ENCODE measurements around the gene EMILIN2.
"Not testable (repeated sequence)": the region's sequence is repeated elsewhere in the genome, so short reads cannot be mapped to it uniquely, and the experiment has no call there.

EMILIN2 gene

DNA sequence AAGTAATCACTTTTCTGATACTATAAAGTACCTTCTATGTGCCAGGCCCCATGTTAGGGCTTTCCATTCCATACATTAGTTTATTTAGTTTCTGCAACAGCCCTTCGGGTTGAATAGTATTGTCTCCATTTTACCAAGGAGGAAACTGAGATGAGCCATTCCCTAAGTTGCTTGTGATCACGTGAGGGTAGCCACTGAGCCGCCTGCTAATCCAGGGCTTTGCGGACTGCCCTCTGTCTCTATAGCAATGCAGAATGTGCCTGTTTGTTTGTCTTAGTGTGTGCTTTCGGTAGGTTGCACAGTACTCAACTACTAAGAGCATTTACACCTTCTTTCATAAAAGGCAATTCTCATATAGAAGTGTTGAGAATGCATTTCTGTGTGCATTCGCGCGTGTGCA is 5.0 kb downstream of the EMILIN2 start:
- peaks cover 45% of the 10 kb centered on the region for H3K27me3 ChIP-seq (ENCODE audit: insufficient read depth, low read length)

DNA sequence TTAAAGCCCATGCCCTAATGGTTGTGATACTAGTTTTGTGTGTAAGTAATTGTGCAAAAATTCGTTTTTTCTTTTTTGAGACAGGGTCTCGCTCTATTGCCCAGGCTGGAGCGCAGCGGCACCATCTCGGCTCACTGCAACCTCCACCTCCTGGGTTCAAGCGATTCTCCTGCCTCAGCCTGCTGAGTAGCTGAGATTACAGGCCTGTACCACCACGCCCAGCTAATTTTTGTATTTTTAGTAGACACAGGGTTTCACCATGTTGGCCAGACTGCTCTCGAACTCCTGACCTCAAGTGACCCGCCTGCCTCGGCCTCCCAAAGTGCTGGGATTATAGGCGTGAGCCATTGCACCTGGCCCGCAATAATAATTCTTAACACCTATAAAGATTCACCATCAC is 5.7 kb downstream of the EMILIN2 start:
- peaks cover 38% of the 10 kb centered on the region for H3K27me3 ChIP-seq (ENCODE audit: insufficient read depth, low read length)
- not testable (repeated sequence) for H2AFZ ChIP-seq (ENCODE audit: low read depth, low read length); H3K4me3 ChIP-seq (ENCODE audit: low read length); H3K4me1 ChIP-seq (ENCODE audit: insufficient read depth, low read length); H3K36me3 ChIP-seq (ENCODE audit: insufficient read depth, low read length); H3K9me3 ChIP-seq (ENCODE audit: low read length)

More for the DNA sequence above, 5.0 kb downstream of the EMILIN2 start:
- H3K4me3 ChIP-seq (ENCODE audit: low read length) = no peak overlapping the region
- no peaks in the 10 kb centered on the region for H3K9me3 ChIP-seq (ENCODE audit: low read length)
- peaks cover 5% of the 10 kb centered on the region for H3K4me1 ChIP-seq (ENCODE audit: insufficient read depth, low read length)
- H3K36me3 ChIP-seq (ENCODE audit: insufficient read depth, low read length) = no peaks in the 10 kb centered on the region
- H2AFZ ChIP-seq (ENCODE audit: low read depth, low read length) = no peak overlapping the region

DNA sequence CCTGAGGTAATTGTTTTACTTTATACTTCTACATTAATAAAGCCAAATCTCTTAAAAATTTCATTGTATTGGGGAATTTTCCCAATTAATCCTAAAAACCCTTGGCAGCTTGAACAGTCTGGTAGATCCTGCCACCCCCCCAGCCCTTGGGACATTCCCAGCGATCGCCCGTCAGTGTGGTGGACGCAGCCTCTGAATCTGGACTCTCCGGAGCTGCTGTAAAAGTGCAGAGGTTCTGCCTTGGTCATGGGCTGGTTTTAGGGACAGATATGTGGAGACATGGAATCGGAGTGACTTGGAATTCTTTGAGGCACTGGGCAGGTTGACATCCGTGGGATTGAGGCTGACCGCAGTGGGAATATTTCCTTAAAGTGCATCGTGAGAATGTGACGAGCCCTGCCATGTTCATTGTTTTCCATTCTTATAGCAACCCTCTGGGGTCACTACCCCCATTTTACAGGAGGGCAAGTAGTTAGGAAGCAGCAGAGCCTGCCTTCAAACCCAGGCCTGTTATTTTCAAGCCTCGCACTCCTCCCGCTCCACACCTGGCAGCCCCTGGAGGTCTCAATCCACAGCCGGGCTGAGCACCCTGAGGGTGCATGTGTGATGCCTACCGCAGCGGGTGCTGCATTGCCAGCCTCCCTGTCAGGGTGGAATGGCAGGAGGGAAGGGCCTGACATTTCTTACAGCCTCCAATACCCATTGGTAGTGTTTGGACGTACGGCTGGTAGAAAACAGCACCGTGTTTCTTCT is 6.5 kb downstream of the EMILIN2 start:
- Histone ChIP-seq H3K4me3 (ENCODE audit: low read length) (no peak overlapping the region), H3K27me3 (ENCODE audit: insufficient read depth, low read length) (peaks cover 30% of the 10 kb centered on the region), H3K4me1 (ENCODE audit: insufficient read depth, low read length) (no peaks in the 10 kb centered on the region), H2AFZ (ENCODE audit: low read depth, low read length) (no peak overlapping the region), H3K9me3 (ENCODE audit: low read length) (no peaks in the 10 kb centered on the region), H3K36me3 (ENCODE audit: insufficient read depth, low read length) (no peaks in the 10 kb centered on the region)

DNA sequence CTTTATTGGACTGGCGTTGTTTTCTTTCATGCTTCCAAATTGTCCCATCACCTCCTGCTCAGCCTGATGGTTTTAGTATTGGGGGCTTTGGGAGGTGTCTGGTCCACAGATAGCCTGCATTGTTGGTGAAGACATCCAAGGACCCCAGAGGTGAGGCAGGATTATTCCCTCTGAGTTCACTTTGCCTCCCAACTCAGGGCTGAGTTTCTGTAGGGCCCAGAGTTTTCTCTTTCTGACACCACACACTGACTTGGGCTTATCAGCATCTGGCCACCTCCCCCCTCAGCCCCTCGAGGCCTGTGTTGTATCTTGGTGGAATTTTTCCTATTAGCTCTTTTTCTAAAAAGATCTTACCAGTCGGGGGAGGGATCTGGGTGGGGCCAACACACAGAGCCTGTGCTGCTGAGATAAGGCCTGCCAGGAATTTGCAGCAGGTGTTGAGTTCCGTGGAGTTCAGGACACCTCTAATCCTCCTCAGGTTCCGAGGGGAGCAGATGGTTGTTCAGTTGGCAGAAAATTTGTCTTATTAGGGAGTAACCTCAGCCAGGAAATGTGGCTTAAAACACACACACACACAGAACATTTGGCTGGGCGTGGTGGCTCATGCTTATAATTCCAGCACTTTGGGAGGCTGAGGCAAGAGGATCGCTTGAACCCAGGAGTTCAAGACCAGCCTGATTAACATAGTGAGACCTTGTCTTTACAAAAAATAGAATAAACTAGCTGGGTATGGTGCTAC is 7.3 kb downstream of the EMILIN2 start:
- Histone ChIP-seq H3K36me3 (ENCODE audit: insufficient read depth, low read length) (no peaks in the 10 kb centered on the region), H3K27me3 (ENCODE audit: insufficient read depth, low read length) (peaks cover 23% of the 10 kb centered on the region), H3K4me3 (ENCODE audit: low read length) (no peak overlapping the region), H3K9me3 (ENCODE audit: low read length) (no peaks in the 10 kb centered on the region), H2AFZ (ENCODE audit: low read depth, low read length) (no peak overlapping the region), H3K4me1 (ENCODE audit: insufficient read depth, low read length) (no peaks in the 10 kb centered on the region)

DNA sequence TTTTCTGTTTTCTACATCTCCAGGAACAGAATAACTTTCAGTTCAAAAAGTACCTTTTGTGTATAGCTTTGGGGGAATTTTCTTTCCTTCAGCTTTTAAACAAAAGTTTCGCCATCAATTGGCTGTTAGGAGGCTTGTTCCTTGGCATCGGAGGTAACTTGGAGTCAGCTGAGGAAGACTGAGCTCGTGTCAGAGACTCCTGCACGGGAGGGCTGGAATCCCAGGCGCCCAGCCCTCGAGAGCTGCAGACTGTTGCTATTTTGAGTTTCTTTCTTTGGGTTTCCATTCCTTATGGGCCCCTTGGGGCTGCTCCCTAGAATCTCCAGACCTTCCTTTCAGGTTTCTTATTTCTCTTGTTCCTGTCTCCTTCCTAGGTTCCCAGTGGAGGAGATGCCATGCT is 8.1 kb downstream of the EMILIN2 start:
- Histone ChIP-seq H3K4me3 (ENCODE audit: low read length) (no peak overlapping the region), H3K9me3 (ENCODE audit: low read length) (no peaks in the 10 kb centered on the region), H3K36me3 (ENCODE audit: insufficient read depth, low read length) (no peaks in the 10 kb centered on the region), H3K27me3 (ENCODE audit: insufficient read depth, low read length) (peaks cover 17% of the 10 kb centered on the region), H3K4me1 (ENCODE audit: insufficient read depth, low read length) (no peaks in the 10 kb centered on the region), H2AFZ (ENCODE audit: low read depth, low read length) (no peak overlapping the region)

DNA sequence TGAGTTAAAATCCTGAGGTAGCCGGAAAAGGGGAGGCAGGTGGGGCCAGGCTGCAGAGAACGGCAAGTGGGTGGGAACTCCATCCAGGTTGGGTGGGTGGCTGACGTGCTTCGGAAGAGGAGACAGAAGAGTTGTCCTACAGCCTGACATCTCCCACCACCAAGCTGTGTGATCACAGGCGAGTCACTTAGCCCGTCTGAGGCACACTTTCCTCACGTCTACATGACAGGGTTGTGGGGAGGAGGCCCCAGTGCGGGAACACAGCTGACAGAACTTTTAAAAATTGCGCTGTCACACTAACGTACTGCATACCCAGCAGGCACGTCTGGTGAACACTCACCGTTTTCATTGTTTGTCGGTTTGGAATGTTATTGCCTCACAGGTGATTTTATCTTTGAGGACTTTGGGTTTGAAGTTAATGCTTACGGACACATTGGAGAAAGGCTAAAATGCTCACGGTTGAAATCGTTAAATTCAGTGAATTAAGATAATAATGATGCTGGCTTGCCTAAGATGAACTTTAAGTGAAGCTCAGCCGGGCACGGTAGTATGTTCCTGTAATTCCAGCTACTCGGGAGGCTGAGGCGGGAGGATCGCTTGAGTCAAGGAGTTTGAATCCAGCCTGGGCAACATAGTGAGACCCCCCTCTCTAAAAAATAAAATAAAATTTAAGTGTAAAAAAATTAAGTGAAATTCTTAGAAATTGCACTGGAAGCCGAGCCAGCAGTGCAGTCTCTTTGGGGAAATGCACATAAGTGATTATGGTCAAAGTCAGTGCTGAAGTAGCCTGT is 8.9 kb downstream of the EMILIN2 start:
- H2AFZ ChIP-seq (ENCODE audit: low read depth, low read length) = no peak overlapping the region
- peaks cover 14% of the 10 kb centered on the region for H3K27me3 ChIP-seq (ENCODE audit: insufficient read depth, low read length)
- H3K4me1 ChIP-seq (ENCODE audit: insufficient read depth, low read length) = no peaks in the 10 kb centered on the region
- no peaks in the 10 kb centered on the region for H3K9me3 ChIP-seq (ENCODE audit: low read length)
- no peak overlapping the region for H3K4me3 ChIP-seq (ENCODE audit: low read length)
- no peaks in the 10 kb centered on the region for H3K36me3 ChIP-seq (ENCODE audit: insufficient read depth, low read length)

DNA sequence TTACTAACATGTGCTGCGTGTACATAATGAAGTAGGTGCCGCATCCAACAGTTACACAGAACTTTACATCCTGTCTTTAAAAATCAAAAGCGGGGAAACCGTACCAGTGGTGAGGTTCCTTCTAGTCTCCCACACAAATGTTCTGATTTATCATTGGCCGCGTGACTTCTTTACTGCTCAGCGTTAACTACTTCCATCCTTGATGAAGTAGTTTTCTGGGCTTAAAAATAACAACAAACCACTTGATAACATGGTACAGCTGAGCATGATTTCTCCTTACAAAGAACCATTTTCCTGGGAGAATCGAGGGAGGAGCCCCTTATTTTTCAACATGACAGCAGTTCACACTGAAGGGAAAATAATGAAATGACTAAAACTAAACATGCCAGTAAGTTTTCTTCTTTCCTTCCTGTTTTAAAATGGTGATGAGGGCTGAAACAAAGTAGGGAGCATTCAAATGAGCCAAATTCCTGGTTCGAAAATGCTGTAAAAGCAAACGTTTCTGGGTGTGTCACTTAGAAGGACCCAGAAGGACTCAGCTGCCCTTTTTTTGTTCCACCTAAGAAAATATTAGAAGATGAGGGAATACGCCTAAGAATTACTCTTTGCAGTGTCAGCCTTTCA is 9.9 kb downstream of the EMILIN2 start:
- Histone ChIP-seq H3K4me3 (ENCODE audit: low read length) (no peak overlapping the region), H3K27me3 (ENCODE audit: insufficient read depth, low read length) (peaks cover 10% of the 10 kb centered on the region), H3K36me3 (ENCODE audit: insufficient read depth, low read length) (no peaks in the 10 kb centered on the region), H2AFZ (ENCODE audit: low read depth, low read length) (no peak overlapping the region), H3K4me1 (ENCODE audit: insufficient read depth, low read length) (no peaks in the 10 kb centered on the region), H3K9me3 (ENCODE audit: low read length) (no peaks in the 10 kb centered on the region)

DNA sequence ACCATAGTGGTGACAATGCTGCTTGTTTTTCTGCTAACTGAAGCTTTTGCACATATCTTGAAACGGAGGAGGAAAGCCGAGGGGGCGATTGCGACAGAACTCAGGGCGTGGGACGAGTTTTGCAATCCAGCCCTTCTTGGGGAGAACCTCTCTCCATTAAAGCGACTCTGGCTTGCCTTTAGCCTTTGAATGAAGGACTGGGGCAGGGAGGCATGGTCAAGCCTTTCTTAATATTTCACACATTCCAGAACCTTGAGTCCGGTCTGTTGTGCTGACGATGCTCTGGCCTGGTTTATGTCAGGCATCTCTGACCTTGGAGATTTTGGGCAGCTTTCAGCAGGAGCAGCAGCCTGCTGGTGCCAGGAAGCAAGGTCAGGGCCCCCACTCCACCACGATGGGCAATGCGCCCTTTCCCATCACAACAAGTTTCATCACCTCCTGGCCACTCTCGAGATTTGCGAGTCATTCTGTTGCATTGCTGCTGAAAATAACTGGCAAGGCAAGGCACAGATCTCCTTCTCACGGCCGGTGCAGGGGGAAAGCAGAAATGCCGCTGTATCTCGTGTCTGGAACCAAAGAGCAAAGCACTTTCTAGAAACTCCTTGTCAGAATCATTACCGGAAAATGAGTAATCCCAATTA is 10.8 kb downstream of the EMILIN2 start:
- Histone ChIP-seq H2AFZ (ENCODE audit: low read depth, low read length) (no peak overlapping the region), H3K9me3 (ENCODE audit: low read length) (no peaks in the 10 kb centered on the region), H3K36me3 (ENCODE audit: insufficient read depth, low read length) (no peaks in the 10 kb centered on the region), H3K4me1 (ENCODE audit: insufficient read depth, low read length) (no peaks in the 10 kb centered on the region), H3K27me3 (ENCODE audit: insufficient read depth, low read length) (peaks cover 6% of the 10 kb centered on the region), H3K4me3 (ENCODE audit: low read length) (no peak overlapping the region)

DNA sequence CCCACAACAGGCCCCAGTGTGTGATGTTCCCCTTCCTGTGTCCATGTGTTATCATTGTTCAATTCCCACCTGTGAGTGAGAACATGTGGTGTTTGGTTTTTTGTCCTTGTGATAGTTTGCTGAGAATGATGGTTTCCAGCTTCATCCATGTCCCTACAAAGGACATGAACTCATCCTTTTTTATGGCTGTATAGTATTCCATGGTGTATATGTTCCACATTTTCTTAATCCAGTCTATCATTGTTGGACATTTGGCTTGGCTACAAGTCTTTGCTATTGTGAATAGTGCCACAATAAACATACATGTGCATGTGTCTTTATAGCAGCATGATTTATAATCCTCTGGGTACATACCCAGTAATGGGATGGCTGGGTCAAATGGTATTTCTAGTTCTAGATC is 13.6 kb downstream of the EMILIN2 start:
- H3K4me1 ChIP-seq (ENCODE audit: insufficient read depth, low read length); H3K4me3 ChIP-seq (ENCODE audit: low read length): not testable (repeated sequence)

DNA sequence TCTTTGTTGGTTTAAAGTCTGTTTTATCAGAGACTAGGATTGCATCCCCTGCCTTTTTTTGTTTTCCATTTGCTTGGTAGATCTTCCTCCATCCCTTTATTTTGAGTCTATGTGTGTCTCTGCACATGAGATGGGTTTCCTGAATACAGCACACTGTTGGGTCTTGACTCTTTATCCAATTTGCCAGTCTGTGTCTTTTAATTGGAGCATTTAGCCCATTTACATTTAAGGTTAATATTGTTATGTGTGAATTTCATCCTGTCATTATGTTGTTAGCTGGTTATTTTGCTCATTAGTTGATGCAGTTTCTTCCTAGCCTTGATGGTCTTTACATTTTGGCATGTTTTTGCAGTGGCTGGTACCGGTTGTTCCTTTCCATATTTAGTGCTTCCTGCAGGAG is 17.2 kb downstream of the EMILIN2 start:
- not testable (repeated sequence) for H3K27me3 ChIP-seq (ENCODE audit: insufficient read depth, low read length); H3K9me3 ChIP-seq (ENCODE audit: low read length); H2AFZ ChIP-seq (ENCODE audit: low read depth, low read length); H3K4me1 ChIP-seq (ENCODE audit: insufficient read depth, low read length); H3K4me3 ChIP-seq (ENCODE audit: low read length); H3K36me3 ChIP-seq (ENCODE audit: insufficient read depth, low read length)

More for the DNA sequence above, 13.6 kb downstream of the EMILIN2 start:
- not testable (repeated sequence) for H3K27me3 ChIP-seq (ENCODE audit: insufficient read depth, low read length); H3K36me3 ChIP-seq (ENCODE audit: insufficient read depth, low read length); H2AFZ ChIP-seq (ENCODE audit: low read depth, low read length); H3K9me3 ChIP-seq (ENCODE audit: low read length)

DNA sequence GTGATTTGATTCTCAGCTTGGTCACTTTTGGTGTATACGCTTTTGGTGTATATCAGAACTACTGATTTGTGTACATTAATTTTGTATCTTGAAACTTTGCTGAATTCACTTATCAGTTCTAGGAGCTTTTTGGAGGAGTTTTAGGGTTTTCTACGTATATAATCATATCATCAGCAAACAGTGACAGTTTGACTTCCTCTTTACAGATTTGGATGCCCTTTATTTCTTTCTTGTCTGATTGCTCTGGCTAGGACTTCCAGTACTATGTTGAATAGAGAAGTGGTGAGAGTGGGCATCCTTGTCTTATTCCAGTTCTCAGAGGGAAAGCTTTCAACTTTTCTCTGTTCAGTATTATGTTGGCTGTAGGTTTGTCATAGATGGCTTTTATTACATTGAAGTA is 19.7 kb downstream of the EMILIN2 start:
- not testable (repeated sequence) for H3K36me3 ChIP-seq (ENCODE audit: insufficient read depth, low read length); H3K4me1 ChIP-seq (ENCODE audit: insufficient read depth, low read length); H3K9me3 ChIP-seq (ENCODE audit: low read length); H3K27me3 ChIP-seq (ENCODE audit: insufficient read depth, low read length); H3K4me3 ChIP-seq (ENCODE audit: low read length); H2AFZ ChIP-seq (ENCODE audit: low read depth, low read length)

DNA sequence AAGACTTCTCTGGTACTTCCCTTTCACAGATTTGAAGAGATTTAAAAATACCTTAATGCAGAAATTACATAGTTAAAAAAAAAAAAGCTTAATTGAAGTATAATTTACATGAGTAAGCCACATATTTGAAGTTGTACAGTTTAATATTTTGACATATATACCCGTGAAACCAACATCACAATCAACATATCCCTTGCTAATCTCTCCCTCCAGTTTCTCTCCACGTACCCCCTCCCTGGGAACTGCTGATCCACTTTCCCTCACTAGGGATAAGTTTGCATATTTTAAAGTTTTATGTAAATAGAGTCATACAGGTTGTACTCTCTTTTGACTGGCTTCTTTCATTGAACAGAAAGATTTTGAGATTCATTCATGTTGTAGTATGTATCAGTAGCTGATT is 22.4 kb downstream of the EMILIN2 start:
- no peaks in the 10 kb centered on the region for H3K27me3 ChIP-seq (ENCODE audit: insufficient read depth, low read length)
- no peaks in the 10 kb centered on the region for H3K36me3 ChIP-seq (ENCODE audit: insufficient read depth, low read length)
- H3K4me3 ChIP-seq (ENCODE audit: low read length) = no peak overlapping the region
- H2AFZ ChIP-seq (ENCODE audit: low read depth, low read length) = no peak overlapping the region
- no peaks in the 10 kb centered on the region for H3K4me1 ChIP-seq (ENCODE audit: insufficient read depth, low read length)
- H3K9me3 ChIP-seq (ENCODE audit: low read length) = peaks cover 2% of the 10 kb centered on the region
